GM12872 (cell line): ENCODE data around the gene TRIM2.

Experiments
- TF ChIP-seq, protein P1 (sequence below): IDR thresholded peaks from 3 replicates; pipeline ENCODE4 v1.5.1; 2011; ENCODE audit warnings: low read depth, mild to moderate bottlenecking, low read length, moderate library complexity; ENCODE audit not compliant: insufficient read depth

Gene TRIM2

DNA sequence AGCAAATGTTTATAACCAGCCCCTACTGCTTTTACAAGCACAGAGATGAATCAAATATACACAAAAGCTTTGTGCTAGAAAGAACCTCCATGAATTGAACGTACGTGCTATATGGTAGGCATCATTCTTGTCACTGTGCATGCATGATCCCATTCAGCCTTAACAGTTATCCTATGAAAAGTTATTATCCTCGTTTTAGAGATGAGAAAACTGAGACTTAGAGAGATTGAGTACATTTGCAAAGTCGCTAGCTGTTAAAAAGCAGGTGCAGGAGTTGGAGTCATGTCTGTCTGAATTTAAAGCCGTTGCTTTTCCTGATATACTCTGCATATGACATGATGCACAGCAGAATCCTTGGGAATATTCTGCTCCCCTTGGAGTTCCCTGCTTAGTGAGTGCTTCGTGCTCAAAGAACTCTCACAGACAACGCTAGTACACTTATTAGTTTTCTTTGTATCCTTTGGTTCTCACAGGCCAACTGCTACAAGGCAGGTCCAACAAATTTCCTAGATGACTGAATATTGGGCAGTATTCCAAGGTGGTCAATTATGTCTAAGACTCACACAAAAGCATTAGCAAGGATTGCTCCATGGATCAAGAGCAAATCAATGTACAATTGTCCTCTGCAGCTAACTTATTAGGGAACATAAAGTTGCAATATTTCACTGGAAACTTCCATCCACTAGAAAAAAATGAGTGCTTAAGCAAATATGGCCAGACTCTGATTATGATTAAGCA, 42.8 kb upstream of the TRIM2 start:
- TF ChIP-seq, protein P1, sequence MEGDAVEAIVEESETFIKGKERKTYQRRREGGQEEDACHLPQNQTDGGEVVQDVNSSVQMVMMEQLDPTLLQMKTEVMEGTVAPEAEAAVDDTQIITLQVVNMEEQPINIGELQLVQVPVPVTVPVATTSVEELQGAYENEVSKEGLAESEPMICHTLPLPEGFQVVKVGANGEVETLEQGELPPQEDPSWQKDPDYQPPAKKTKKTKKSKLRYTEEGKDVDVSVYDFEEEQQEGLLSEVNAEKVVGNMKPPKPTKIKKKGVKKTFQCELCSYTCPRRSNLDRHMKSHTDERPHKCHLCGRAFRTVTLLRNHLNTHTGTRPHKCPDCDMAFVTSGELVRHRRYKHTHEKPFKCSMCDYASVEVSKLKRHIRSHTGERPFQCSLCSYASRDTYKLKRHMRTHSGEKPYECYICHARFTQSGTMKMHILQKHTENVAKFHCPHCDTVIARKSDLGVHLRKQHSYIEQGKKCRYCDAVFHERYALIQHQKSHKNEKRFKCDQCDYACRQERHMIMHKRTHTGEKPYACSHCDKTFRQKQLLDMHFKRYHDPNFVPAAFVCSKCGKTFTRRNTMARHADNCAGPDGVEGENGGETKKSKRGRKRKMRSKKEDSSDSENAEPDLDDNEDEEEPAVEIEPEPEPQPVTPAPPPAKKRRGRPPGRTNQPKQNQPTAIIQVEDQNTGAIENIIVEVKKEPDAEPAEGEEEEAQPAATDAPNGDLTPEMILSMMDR: no peak

DNA sequence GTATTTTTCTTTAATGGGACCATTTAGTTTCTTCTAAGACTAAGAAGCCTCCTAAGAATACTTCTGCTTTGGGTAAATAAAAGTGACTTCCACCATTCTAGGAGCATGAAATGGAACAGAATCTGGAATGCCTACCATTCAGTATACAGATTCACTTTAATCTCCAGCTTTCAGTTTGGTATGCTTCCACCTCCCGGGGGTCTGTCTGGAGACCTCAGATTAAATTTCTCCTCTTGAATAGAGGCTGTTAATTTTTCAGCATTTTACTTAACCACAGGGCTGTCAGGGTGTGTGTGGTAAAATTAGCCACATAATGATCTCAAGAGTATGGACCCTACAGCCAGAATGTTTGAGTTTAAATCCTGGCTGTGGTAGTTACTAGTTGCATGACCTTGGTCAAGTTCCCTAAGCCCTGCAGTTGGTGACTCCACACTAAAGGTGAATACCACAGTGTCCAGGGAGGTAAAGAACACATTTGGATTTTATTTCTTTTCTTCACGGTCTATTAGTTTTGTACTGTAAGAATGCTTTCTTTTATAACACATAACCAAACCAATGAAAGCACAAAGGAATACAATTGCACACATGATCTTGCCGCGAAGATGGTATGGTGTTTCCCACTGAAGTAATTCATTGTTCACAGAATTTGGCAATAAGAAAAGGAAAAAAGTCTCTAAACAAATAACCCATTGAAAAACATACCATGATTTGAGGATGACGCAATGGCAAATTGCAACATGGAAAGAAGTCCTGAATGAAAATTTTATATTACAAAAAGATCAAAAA, 37.3 kb upstream of the TRIM2 start:
- TF ChIP-seq, protein P1: no peak

DNA sequence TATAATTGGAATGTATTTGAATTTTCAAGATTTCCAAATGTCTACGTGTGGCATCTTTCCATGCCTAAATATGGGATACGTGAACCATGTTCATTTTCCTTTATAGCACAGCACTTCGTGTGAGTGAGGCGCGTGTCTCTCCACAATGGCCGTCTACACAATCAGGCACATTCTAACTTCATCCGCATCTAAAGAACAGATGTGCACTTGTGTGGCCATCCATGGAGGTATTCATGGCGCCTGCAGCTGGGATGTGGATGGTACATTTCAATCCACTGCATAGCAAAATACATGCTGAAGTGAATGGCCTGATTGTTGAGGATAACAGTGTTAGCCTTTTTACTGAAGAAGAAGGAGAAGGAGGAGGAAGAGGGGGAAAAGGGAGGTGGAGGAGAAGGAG, 34.5 kb upstream of the TRIM2 start:
- TF ChIP-seq, protein P1: no peak

DNA sequence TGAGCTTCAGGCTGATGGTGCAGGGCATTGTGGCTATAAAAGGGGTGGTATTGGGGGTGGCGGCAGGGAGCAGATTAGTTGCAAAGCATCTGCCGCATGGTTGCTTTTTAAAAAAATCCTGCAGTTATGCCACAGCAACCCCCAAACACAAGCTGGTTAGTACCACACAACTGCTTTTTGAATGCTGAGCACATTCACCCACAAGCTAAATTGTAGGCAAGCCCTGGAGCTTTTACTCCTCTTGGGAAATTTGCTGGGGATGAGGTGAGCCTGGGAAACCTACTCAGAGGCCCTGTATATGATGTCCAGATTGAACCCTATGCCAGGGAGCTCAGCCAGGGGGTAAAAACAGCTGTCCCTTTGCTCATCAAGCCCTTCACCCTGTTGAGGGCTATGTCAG, 33.8 kb upstream of the TRIM2 start:
- TF ChIP-seq, protein P1: no peak

DNA sequence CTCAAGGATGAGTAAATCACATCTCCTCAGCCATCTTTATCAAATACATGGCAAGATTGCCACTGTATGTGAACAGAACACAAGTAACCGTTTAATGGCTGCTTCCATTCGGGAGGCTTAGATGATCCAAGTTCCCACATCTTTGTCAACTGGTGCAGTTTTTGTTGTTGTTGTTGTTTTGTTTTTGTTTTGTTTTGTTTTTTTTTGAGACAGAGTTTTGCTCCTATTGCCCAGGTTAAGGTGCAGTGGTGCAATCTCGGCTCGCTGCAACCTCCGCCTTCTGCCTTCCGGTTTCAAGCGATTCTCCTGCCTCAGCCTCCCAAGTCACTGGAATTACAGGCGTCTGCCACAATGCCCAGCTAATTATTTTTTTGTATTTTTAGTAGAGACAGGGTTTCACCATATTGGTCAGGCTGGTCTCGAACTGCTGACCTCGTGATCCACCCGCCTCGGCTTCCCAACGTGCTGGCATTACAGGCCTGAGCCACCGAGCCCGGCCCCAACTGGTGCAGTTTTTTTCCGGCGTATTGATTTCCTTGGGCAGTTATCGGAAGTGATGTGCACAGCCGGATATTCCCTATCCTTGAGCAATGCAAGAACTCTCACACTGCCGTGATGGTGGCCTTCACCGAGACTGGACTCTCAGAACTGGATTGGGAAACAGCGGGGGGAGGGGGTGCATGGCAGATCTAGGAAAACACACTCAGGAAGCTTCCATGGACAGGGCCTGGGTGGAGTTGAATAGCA, 29.2 kb upstream of the TRIM2 start:
- TF ChIP-seq, protein P1: no peak

DNA sequence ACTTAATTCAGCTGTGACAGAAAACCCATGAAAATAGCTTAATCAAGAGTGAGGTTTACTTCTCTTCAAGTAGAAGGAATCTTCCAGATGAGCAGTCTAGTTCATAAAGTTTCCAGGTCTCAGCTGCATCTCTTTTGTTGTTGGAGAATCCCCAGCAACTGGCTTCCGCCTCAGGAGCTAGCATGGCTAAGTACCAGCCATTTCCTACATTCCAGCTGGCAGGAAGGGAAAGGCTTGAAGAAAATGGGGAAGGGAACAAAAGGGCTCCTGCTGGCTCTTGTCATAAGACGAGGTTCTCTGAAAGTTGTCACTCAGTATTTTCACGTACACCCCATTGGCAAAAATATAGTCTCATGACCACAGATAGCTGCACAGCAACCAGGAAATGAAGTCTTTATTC, 27.3 kb upstream of the TRIM2 start:
- TF ChIP-seq, protein P1: no peak

DNA sequence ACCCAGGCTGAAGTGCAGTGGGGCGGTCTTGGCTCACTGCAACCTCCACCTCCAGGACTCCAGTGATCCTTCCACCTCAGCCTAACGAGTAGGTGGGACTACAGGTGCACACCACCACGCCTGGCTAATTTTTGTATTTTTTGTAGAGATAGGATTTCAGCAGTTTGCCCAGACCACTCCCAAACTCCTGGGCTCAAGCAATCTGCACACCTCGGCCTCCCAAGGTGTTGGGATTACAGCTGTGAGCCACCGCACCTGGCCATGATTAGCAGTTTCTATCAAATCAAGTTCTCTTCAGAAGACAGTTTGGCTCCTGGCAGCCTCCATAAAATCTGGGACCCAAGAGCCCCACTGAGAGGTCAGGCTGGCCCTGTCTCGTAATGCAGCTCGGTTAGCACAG, 26.4 kb upstream of the TRIM2 start:
- TF ChIP-seq, protein P1: no peak
